Suprapubic skin (tissue), 3 donors: ENCODE measurements around the gene FAF1.

Experiments used
- CTCF ChIP-seq, 2 donors: fragments of 200-600 bp in 1 of 2; fragments of 450-650 bp in 1 of 2; sonication (generic) in 1 of 2; IDR thresholded peaks; one replicate each; pipeline ENCODE4 v1.5.1; 2016 to 2019; ENCODE audit warnings: antibody characterized with exemption in 2 of 2, mild to moderate bottlenecking in 1 of 2, moderate library complexity in 1 of 2
- POLR2AphosphoS5 ChIP-seq, 3 donors: sonication (generic); formaldehyde crosslinking; IDR thresholded peaks; one replicate each; pipeline ENCODE4 v1.6.1; 2017; ENCODE audit warnings: antibody characterized with exemption in 3 of 3

GRCh38 chr1:50955116-50955515 is 5.0 kb downstream of the FAF1 start:
- TF ChIP-seq CTCF (IDR thresholded peaks at IDR 0.05), result no peak
- no peak for TF ChIP-seq POLR2AphosphoS5 (IDR thresholded peaks at IDR 0.05)
